ENCODE results near the gene CCDC188.

Gene CCDC188

DNA sequence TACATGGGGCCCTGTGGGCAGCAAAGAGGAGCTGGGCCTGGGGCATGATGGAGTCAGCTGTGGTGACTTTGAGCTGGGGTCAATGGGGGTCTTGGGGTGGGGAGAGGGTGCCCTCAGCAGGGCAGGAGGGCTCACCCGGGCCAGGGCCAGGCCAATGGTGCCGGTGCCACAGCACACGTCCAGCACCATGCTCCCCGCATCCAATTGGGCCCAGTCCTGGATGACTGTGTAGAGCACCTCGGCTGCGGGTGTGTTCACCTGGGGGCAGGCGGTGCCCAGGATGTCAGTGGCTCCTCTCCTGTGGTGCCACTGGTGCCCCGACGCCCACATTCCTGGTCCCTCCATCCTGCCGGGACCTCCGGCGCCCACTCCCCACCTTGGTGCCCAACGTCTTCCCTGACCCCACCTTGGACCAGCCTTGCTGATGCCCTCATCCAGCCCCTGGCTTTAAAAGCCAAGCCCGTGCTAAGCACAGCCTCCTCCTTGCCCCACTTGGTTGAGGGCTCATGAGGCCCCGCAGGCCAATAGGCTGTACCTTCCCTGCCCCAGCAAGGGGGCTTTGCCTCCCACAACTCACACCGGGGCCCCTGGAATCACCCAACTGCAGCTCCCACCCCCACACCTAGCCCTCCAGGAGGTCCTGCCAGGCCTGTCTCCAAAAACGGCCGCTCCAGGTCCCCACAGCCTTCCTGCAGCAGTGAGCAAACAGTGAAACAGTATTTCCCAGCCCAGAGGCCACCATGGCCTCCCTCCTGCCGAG, 37.1 kb downstream of the CCDC188 start:
- TF ChIP-seq, protein P1, sequence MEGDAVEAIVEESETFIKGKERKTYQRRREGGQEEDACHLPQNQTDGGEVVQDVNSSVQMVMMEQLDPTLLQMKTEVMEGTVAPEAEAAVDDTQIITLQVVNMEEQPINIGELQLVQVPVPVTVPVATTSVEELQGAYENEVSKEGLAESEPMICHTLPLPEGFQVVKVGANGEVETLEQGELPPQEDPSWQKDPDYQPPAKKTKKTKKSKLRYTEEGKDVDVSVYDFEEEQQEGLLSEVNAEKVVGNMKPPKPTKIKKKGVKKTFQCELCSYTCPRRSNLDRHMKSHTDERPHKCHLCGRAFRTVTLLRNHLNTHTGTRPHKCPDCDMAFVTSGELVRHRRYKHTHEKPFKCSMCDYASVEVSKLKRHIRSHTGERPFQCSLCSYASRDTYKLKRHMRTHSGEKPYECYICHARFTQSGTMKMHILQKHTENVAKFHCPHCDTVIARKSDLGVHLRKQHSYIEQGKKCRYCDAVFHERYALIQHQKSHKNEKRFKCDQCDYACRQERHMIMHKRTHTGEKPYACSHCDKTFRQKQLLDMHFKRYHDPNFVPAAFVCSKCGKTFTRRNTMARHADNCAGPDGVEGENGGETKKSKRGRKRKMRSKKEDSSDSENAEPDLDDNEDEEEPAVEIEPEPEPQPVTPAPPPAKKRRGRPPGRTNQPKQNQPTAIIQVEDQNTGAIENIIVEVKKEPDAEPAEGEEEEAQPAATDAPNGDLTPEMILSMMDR (IDR thresholded peaks at IDR 0.05; ENCODE audit: low read depth, low read length), result no peak
- no peak overlapping the region for H3K4me3 ChIP-seq (replicated peaks in 1 of 2; ENCODE audit: low read depth in 2 of 2, low read length in 2 of 2)
- DNase-seq (ENCODE audit: low read depth in 2 of 2), result no peak

GRCh38 chr22:20112623-20113511, 38.0 kb downstream of the CCDC188 start:
- no peak overlapping the region for H3K4me3 ChIP-seq (replicated peaks in 1 of 2; ENCODE audit: low read depth in 2 of 2, low read length in 2 of 2)
- DNase-seq (ENCODE audit: low read depth in 2 of 2), result no peak
- TF ChIP-seq, protein P1 (IDR thresholded peaks at IDR 0.05; ENCODE audit: low read depth, low read length), result no peak

- H3K4me3 ChIP-seq (replicated peaks in 1 of 2; ENCODE audit: low read depth in 2 of 2, low read length in 2 of 2), result no peak overlapping the region
- TF ChIP-seq, protein P1 (IDR thresholded peaks at IDR 0.05; ENCODE audit: low read depth, low read length), result no peak
- DNase-seq (ENCODE audit: low read depth in 2 of 2), result no peak
Measured at GRCh38 chr22:20111689-20112622, 38.9 kb downstream of the CCDC188 start.

- H3K4me3 ChIP-seq (replicated peaks in 1 of 2; ENCODE audit: low read depth in 2 of 2, low read length in 2 of 2), result no peak overlapping the region
- TF ChIP-seq, protein P1 (IDR thresholded peaks at IDR 0.05; ENCODE audit: low read depth, low read length), result peak; percentile 46
- DNase-seq (ENCODE audit: low read depth in 2 of 2), result peak; percentile 30 to 42
Measured at GRCh38 chr22:20111045-20111688, 39.7 kb downstream of the CCDC188 start.

GRCh38 chr22:20110359-20110985, 40.4 kb downstream of the CCDC188 start:
- H3K4me3 ChIP-seq (replicated peaks in 1 of 2; ENCODE audit: low read depth in 2 of 2, low read length in 2 of 2), result no peak overlapping the region

More at GRCh38 chr22:20110359-20110985, 40.4 kb downstream of the CCDC188 start:
- TF ChIP-seq, protein P1 (IDR thresholded peaks at IDR 0.05; ENCODE audit: low read depth, low read length), result no peak
- DNase-seq (ENCODE audit: low read depth in 2 of 2), result no peak

Data from cardiac fibroblast (primary cell).